Measurements from ENCODE around the gene PLOD1. TPM values are rescaled to one million over a fixed set of nuclear protein-coding genes. Genes with fewer than 3 reads are reported as not detected.

The PLOD1 gene
- total and polyA plus RNA-seq, 2 of the 13 experiments (the other 11 are each of a cell fraction or from before 2014, with no cell fraction given) = 70.1 to 318 TPM

DNA sequence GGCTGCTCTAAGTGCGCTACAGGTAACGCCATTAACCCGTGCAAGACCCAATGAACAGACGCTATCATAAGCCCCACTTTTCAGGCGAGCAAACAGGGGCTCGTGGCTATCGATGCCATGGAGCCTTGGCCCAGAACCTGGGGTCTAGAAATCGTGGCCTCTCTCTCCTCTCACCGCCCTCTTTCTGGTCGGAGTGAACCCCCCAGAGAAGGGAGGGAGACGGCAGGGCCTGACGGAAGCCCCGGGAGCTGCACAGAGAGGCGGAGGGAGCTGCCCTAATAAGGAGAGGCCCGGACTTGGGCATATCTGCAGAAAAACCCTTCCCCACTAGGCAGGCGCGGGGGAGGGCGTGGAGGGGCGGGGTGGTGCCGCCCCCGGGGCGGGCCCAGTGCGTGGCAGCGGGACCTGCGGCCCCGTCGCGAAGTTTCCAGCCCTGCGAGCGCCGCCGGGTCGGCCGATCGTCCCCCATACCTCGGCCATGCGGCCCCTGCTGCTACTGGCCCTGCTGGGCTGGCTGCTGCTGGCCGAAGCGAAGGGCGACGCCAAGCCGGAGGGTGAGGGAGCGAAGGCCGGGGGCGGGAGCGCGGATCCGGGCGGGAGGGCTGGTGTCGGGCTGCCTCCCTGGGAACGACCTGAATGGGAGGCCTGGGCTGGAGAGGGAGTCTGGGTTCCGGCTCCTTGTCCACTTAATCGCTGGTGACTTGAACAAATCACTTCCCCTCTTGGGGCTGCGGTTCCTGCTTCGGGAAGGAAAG is at the start of gene PLOD1 (continued):
- TF ChIP-seq HOXA9 (CRISPR knock-in tag; IDR thresholded peaks at IDR 0.05; ENCODE audit: borderline replicate concordance) (peak; percentile 88; the same call in 1 of the 2 replicates), MTA3 (CRISPR knock-in tag; IDR thresholded peaks at IDR 0.05) (no peak), TOE1 (CRISPR knock-in tag; IDR thresholded peaks at IDR 0.05) (no peak), FOSL2 (CRISPR knock-in tag; IDR thresholded peaks at IDR 0.05) (peak; percentile 23; the same call in 1 of the 2 replicates), HNRNPL (IDR thresholded peaks at IDR 0.05; ENCODE audit: low read depth, low read length) (no peak), SMAD1 (CRISPR knock-in tag; IDR thresholded peaks at IDR 0.05; ENCODE audit: borderline replicate concordance, low read depth) (no peak; the same call in 1 of the 2 replicates), KDM5B (CRISPR knock-in tag; IDR thresholded peaks at IDR 0.05; ENCODE audit: borderline replicate concordance) (peak; percentile 88; the same call in 1 of the 2 replicates), ZNF552 (CRISPR knock-in tag; IDR thresholded peaks at IDR 0.05; ENCODE audit: borderline replicate concordance) (no peak), FOXA3 (CRISPR knock-in tag; IDR thresholded peaks at IDR 0.05) (peak; percentile 50), ONECUT2 (CRISPR knock-in tag; IDR thresholded peaks at IDR 0.05) (0 out of 2 replicates have a peak, but pooled peaks have one; percentile 7), CENPT (CRISPR knock-in tag; IDR thresholded peaks at IDR 0.05; ENCODE audit: low read depth) (peak; percentile 83; the same call in 1 of the 2 replicates), SRY (CRISPR knock-in tag; IDR thresholded peaks at IDR 0.05) (peak; percentile 98; the same call in 1 of the 2 replicates), ZNF782 (CRISPR knock-in tag; IDR thresholded peaks at IDR 0.05; ENCODE audit: borderline replicate concordance) (no peak), DMAP1 (CRISPR knock-in tag; IDR thresholded peaks at IDR 0.05) (peak; percentile 73), ZNF773 (CRISPR knock-in tag; IDR thresholded peaks at IDR 0.05; ENCODE audit: borderline replicate concordance) (peak; percentile 74; the same call in 1 of the 2 replicates), SP1 (IDR thresholded peaks at IDR 0.05) (no peak), SP1 (CRISPR knock-in tag; IDR thresholded peaks at IDR 0.05) (peak; percentile 53; the same call in 1 of the 2 replicates)
- TF ChIP-seq, protein P1, sequence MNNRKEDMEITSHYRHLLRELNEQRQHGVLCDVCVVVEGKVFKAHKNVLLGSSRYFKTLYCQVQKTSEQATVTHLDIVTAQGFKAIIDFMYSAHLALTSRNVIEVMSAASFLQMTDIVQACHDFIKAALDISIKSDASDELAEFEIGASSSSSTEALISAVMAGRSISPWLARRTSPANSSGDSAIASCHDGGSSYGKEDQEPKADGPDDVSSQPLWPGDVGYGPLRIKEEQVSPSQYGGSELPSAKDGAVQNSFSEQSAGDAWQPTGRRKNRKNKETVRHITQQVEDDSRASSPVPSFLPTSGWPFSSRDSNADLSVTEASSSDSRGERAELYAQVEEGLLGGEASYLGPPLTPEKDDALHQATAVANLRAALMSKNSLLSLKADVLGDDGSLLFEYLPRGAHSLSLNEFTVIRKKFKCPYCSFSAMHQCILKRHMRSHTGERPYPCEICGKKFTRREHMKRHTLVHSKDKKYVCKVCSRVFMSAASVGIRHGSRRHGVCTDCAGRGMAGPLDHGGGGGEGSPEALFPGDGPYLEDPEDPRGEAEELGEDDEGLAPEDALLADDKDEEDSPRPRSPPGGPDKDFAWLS (CRISPR knock-in tag; IDR thresholded peaks at IDR 0.05; ENCODE audit: borderline replicate concordance) = no peak
- TF ChIP-seq, protein P2, sequence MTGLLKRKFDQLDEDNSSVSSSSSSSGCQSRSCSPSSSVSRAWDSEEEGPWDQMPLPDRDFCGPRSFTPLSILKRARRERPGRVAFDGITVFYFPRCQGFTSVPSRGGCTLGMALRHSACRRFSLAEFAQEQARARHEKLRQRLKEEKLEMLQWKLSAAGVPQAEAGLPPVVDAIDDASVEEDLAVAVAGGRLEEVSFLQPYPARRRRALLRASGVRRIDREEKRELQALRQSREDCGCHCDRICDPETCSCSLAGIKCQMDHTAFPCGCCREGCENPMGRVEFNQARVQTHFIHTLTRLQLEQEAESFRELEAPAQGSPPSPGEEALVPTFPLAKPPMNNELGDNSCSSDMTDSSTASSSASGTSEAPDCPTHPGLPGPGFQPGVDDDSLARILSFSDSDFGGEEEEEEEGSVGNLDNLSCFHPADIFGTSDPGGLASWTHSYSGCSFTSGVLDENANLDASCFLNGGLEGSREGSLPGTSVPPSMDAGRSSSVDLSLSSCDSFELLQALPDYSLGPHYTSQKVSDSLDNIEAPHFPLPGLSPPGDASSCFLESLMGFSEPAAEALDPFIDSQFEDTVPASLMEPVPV (CRISPR knock-in tag; IDR thresholded peaks at IDR 0.05) = peak; percentile 94
- TF ChIP-seq, protein P3, sequence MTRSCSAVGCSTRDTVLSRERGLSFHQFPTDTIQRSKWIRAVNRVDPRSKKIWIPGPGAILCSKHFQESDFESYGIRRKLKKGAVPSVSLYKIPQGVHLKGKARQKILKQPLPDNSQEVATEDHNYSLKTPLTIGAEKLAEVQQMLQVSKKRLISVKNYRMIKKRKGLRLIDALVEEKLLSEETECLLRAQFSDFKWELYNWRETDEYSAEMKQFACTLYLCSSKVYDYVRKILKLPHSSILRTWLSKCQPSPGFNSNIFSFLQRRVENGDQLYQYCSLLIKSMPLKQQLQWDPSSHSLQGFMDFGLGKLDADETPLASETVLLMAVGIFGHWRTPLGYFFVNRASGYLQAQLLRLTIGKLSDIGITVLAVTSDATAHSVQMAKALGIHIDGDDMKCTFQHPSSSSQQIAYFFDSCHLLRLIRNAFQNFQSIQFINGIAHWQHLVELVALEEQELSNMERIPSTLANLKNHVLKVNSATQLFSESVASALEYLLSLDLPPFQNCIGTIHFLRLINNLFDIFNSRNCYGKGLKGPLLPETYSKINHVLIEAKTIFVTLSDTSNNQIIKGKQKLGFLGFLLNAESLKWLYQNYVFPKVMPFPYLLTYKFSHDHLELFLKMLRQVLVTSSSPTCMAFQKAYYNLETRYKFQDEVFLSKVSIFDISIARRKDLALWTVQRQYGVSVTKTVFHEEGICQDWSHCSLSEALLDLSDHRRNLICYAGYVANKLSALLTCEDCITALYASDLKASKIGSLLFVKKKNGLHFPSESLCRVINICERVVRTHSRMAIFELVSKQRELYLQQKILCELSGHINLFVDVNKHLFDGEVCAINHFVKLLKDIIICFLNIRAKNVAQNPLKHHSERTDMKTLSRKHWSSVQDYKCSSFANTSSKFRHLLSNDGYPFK (CRISPR knock-in tag; IDR thresholded peaks at IDR 0.05; ENCODE audit: borderline replicate concordance) = no peak
- TF ChIP-seq, protein P4, sequence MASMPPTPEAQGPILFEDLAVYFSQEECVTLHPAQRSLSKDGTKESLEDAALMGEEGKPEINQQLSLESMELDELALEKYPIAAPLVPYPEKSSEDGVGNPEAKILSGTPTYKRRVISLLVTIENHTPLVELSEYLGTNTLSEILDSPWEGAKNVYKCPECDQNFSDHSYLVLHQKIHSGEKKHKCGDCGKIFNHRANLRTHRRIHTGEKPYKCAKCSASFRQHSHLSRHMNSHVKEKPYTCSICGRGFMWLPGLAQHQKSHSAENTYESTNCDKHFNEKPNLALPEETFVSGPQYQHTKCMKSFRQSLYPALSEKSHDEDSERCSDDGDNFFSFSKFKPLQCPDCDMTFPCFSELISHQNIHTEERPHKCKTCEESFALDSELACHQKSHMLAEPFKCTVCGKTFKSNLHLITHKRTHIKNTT (CRISPR knock-in tag; IDR thresholded peaks at IDR 0.05) = no peak
